Neural crest cell (in vitro differentiated cells): ENCODE data around the gene SPEN. TPM values are rescaled to one million over a fixed set of nuclear protein-coding genes. Genes with fewer than 3 reads are reported as not detected.

Source experiments
- DNase-seq: peaks from one replicate; pipeline ENCODE4 v3.0.0; 2021; ENCODE audit warnings: low read depth, mixed read lengths, low spot score
- H3K27ac Mint-ChIP-seq: one replicate; pipeline ENCODE4 v1.8.0; 2021; ENCODE audit warnings: mild to moderate bottlenecking, mixed read lengths; ENCODE audit not compliant: unreplicated experiment
- H3K27me3 Mint-ChIP-seq: 2 replicates; pipeline ENCODE4 v1.8.0; 2021; ENCODE audit warnings: low read depth, mild to moderate bottlenecking, mixed read lengths
- H3K36me3 Mint-ChIP-seq: 2 replicates; pipeline ENCODE4 v1.8.0; 2021; ENCODE audit warnings: low read depth, mild to moderate bottlenecking, mixed read lengths
- H3K4me1 Mint-ChIP-seq: 2 replicates; pipeline ENCODE4 v1.8.0; 2021; ENCODE audit warnings: mixed read lengths
- H3K4me3 Mint-ChIP-seq: one replicate; pipeline ENCODE4 v1.8.0; 2021; ENCODE audit warnings: mild to moderate bottlenecking, mixed read lengths
- H3K9me3 Mint-ChIP-seq: 2 replicates; pipeline ENCODE4 v1.8.0; 2021; ENCODE audit warnings: mixed read lengths
- CTCF ChIP-seq: fragments of 200-600 bp; sonication (generic); conservative IDR thresholded peaks from 2 replicates; pipeline ENCODE4 v1.5.0; 2021; ENCODE audit warnings: antibody characterized with exemption, mild to moderate bottlenecking
- total RNA-seq: library from RNA; stranded (reverse); gene quantifications from 2 replicates; pipeline ENCODE4 v1.2.1, GENCODE V29; 2021

SPEN gene
- total RNA-seq, 1 donor from 2014 or later: 69.4 TPM

GRCh38 chr1:15849775-15850324 lies 2.3 kb downstream of the SPEN start:
- Mint-ChIP-seq H3K36me3 (no peaks in the 10 kb centered on the region), H3K9me3 (no peaks in the 10 kb centered on the region), H3K4me3 (peak overlapping the region; percentile 97), H3K4me1 (peaks cover 43% of the 10 kb centered on the region), H3K27ac (peak overlapping the region; percentile 98), H3K27me3 (no peaks in the 10 kb centered on the region)
- DNase-seq: peak; percentile 68
- TF ChIP-seq CTCF: no peak

GRCh38 chr1:15850471-15851001 lies 3.0 kb downstream of the SPEN start:
- H3K4me1 Mint-ChIP-seq: peaks cover 36% of the 10 kb centered on the region
- H3K4me3 Mint-ChIP-seq: peak overlapping the region; percentile 97
- TF ChIP-seq CTCF: no peak
- no peaks in the 10 kb centered on the region for H3K9me3 Mint-ChIP-seq
- no peaks in the 10 kb centered on the region for H3K36me3 Mint-ChIP-seq
- peak overlapping the region; percentile 89 for H3K27ac Mint-ChIP-seq
- DNase-seq: no peak
- no peaks in the 10 kb centered on the region for H3K27me3 Mint-ChIP-seq

- no peaks in the 10 kb centered on the region for H3K27me3 Mint-ChIP-seq
- no peaks in the 10 kb centered on the region for H3K36me3 Mint-ChIP-seq
- peak overlapping the region; percentile 83 for H3K4me3 Mint-ChIP-seq
- H3K27ac Mint-ChIP-seq: peak overlapping the region; percentile 83
- no peaks in the 10 kb centered on the region for H3K9me3 Mint-ChIP-seq
- TF ChIP-seq CTCF: no peak
- peaks cover 36% of the 10 kb centered on the region for H3K4me1 Mint-ChIP-seq
- DNase-seq: no peak
Observed at GRCh38 chr1:15851210-15852035, 3.9 kb downstream of the SPEN start.

- Mint-ChIP-seq H3K27ac (no peak overlapping the region), H3K36me3 (no peaks in the 10 kb centered on the region), H3K27me3 (no peaks in the 10 kb centered on the region), H3K4me3 (peak overlapping the region; percentile 83), H3K4me1 (peaks cover 32% of the 10 kb centered on the region), H3K9me3 (no peaks in the 10 kb centered on the region)
- no peak for TF ChIP-seq CTCF
- DNase-seq: no peak
Observed at GRCh38 chr1:15852036-15852827, 4.7 kb downstream of the SPEN start.

- DNase-seq: no peak
- peaks cover 32% of the 10 kb centered on the region for H3K4me1 Mint-ChIP-seq
- H3K27me3 Mint-ChIP-seq: no peaks in the 10 kb centered on the region
- H3K36me3 Mint-ChIP-seq: no peaks in the 10 kb centered on the region
- H3K27ac Mint-ChIP-seq: no peak overlapping the region
- TF ChIP-seq CTCF: no peak
- no peak overlapping the region for H3K4me3 Mint-ChIP-seq
- no peaks in the 10 kb centered on the region for H3K9me3 Mint-ChIP-seq
Observed at GRCh38 chr1:15852828-15853302, 5.4 kb downstream of the SPEN start.
